Fibroblast of lung (primary cell): ENCODE results near the gene TGM4.

Source experiments
- CTCF ChIP-seq, 2 donors: IDR thresholded peaks in 1 of 2; conservative IDR thresholded peaks in 1 of 2; 1 replicate in 1 of 2; 2 replicates in 1 of 2; pipeline ENCODE4 v1.5.1; 2011 to 2012; ENCODE audit warnings: low read length in 2 of 2, control low read depth in 1 of 2, inconsistent platforms in 1 of 2, low read depth in 1 of 2, mild to moderate bottlenecking in 1 of 2
- EZH2 ChIP-seq: IDR thresholded peaks from 2 replicates; pipeline ENCODE4 v1.5.1; 2012; ENCODE audit warnings: low read length, control low read depth, mild to moderate bottlenecking; ENCODE audit errors: missing control alignments

GRCh38 chr3:44915702-44916438 lies 41.5 kb downstream of the TGM4 start:
- no peak for TF ChIP-seq CTCF (conservative IDR thresholded peaks at IDR 0.05 in 1 of 2, IDR thresholded peaks at IDR 0.05 in 1 of 2; ENCODE audit: low read depth in 1 of 2, low read length in 2 of 2)
- no peak for TF ChIP-seq EZH2
